ENCODE results near the gene GPR173. TPM values are rescaled to one million over a fixed set of nuclear protein-coding genes. Genes with fewer than 3 reads are reported as not detected.
A peak's percentile ranks its signal among the peaks of the same experiment; 100 is the strongest.

Gene GPR173
- total and polyA plus RNA-seq, 2 experiments from 2014 or later, result 1.2 to 3.4 TPM

- Histone ChIP-seq H3K4me2 (peak overlapping the region; percentile 20), H2AFZ (no peak overlapping the region), H3K79me2 (peaks cover 19% of the 10 kb centered on the region), H3K36me3 (replicated peaks; ENCODE audit: insufficient read depth, low read depth) (no peaks in the 10 kb centered on the region), H4K20me1 (ENCODE audit: insufficient read depth, poor library complexity, severe bottlenecking) (peaks cover 16% of the 10 kb centered on the region), H3K27ac (no peak overlapping the region), H3K9me2 (replicated peaks; ENCODE audit: insufficient read depth) (no peaks in the 10 kb centered on the region), H3K4me3 (no peak overlapping the region), H3K9me3 (ENCODE audit: low read depth) (no peaks in the 10 kb centered on the region), H3K27me3 (no peaks in the 10 kb centered on the region), H3K4me1 (ENCODE audit: insufficient read depth) (no peaks in the 10 kb centered on the region)
- DNase-seq (ENCODE audit: low spot score), result no peak
- TF ChIP-seq EZH2 (IDR thresholded peaks at IDR 0.05; ENCODE audit: borderline replicate concordance), result no peak
- no peak for TF ChIP-seq CTCF (IDR thresholded peaks at IDR 0.05; ENCODE audit: poor library complexity)
- TF ChIP-seq EZH2phosphoT487 (IDR thresholded peaks at IDR 0.05; ENCODE audit: low read depth, severe bottlenecking, unreplicated experiment), result no peak
- WGBS (ENCODE audit: low lambda C conversion rate, missing lambda C conversion rate), result 91% methylated on average over 9 of the region's 9 CpGs
Measured at GRCh38 chrX:53084863-53085262, 36.3 kb downstream of the GPR173 start.

- WGBS (ENCODE audit: low lambda C conversion rate, missing lambda C conversion rate), result 86% methylated on average over 17 of the region's 17 CpGs
- Histone ChIP-seq H3K4me3 (no peak overlapping the region), H3K9me2 (replicated peaks; ENCODE audit: insufficient read depth) (no peaks in the 10 kb centered on the region), H3K4me2 (no peak overlapping the region), H3K9me3 (ENCODE audit: low read depth) (no peaks in the 10 kb centered on the region), H3K79me2 (peaks cover 19% of the 10 kb centered on the region), H2AFZ (no peak overlapping the region), H3K36me3 (replicated peaks; ENCODE audit: insufficient read depth, low read depth) (no peaks in the 10 kb centered on the region), H4K20me1 (ENCODE audit: insufficient read depth, poor library complexity, severe bottlenecking) (peaks cover 16% of the 10 kb centered on the region), H3K27me3 (no peaks in the 10 kb centered on the region), H3K4me1 (ENCODE audit: insufficient read depth) (no peaks in the 10 kb centered on the region), H3K27ac (no peak overlapping the region)
- TF ChIP-seq CTCF (IDR thresholded peaks at IDR 0.05; ENCODE audit: poor library complexity), result no peak
- no peak for TF ChIP-seq EZH2 (IDR thresholded peaks at IDR 0.05; ENCODE audit: borderline replicate concordance)
- no peak for TF ChIP-seq EZH2phosphoT487 (IDR thresholded peaks at IDR 0.05; ENCODE audit: low read depth, severe bottlenecking, unreplicated experiment)
- DNase-seq (ENCODE audit: low spot score), result no peak
Measured at GRCh38 chrX:53085661-53086229, 37.2 kb downstream of the GPR173 start.

- Histone ChIP-seq H3K27ac (no peak overlapping the region), H3K79me2 (peaks cover 19% of the 10 kb centered on the region), H3K27me3 (no peaks in the 10 kb centered on the region), H2AFZ (no peak overlapping the region), H3K36me3 (replicated peaks; ENCODE audit: insufficient read depth, low read depth) (no peaks in the 10 kb centered on the region), H4K20me1 (ENCODE audit: insufficient read depth, poor library complexity, severe bottlenecking) (peaks cover 16% of the 10 kb centered on the region), H3K4me1 (ENCODE audit: insufficient read depth) (no peaks in the 10 kb centered on the region), H3K4me3 (no peak overlapping the region), H3K4me2 (no peak overlapping the region), H3K9me3 (ENCODE audit: low read depth) (no peaks in the 10 kb centered on the region), H3K9me2 (replicated peaks; ENCODE audit: insufficient read depth) (no peaks in the 10 kb centered on the region)
- TF ChIP-seq CTCF (IDR thresholded peaks at IDR 0.05; ENCODE audit: poor library complexity) (no peak), EZH2 (IDR thresholded peaks at IDR 0.05; ENCODE audit: borderline replicate concordance) (no peak), EZH2phosphoT487 (IDR thresholded peaks at IDR 0.05; ENCODE audit: low read depth, severe bottlenecking, unreplicated experiment) (no peak)
- 53% methylated on average over 6 of the region's 6 CpGs for WGBS (ENCODE audit: low lambda C conversion rate, missing lambda C conversion rate)
- no peak for DNase-seq (ENCODE audit: low spot score)
Measured at GRCh38 chrX:53086464-53086863, 37.9 kb downstream of the GPR173 start.
